Caco-2 (cell line): ENCODE results near the gene TCF15. TPM values are rescaled to one million over a fixed set of nuclear protein-coding genes. Genes with fewer than 3 reads are reported as not detected.

Experiments
- BruUV-seq: library from RNA; stranded (reverse); fragments of 400-500 nt; replicated peaks from 2 replicates; lab custom pipeline; 2021; lab: Mats Ljungman, UMichigan
- CTCF ChIA-PET: fragments of 300-600 bp; sonication (Branson Sonifier 250); formaldehyde crosslinking; loops from one replicate; lab custom pipeline; 2022; ENCODE audit warnings: antibody characterized with exemption; lab: Charles Lee
- POLR2A ChIA-PET: fragments of 300-600 bp; sonication (Branson Sonifier 250); formaldehyde crosslinking; loops from one replicate; lab custom pipeline; 2022; ENCODE audit warnings: antibody characterized with exemption; lab: Charles Lee
- DNase-seq, 2 experiments: peaks; one replicate each; pipeline versions ENCODE4 v3.0.0 to v3.0.0-alpha.2; 2020 to 2022
- H3K27me3 ChIP-seq: replicated peaks from 2 replicates; pipeline ENCODE4 v1.6.0; 2011; ENCODE audit warnings: low read length; ENCODE audit not compliant: control insufficient read depth, insufficient read depth
- H3K36me3 ChIP-seq: 2 replicates; pipeline ENCODE4 v1.5.1; 2011; ENCODE audit warnings: low read length; ENCODE audit not compliant: control insufficient read depth, insufficient read depth
- H3K4me1 ChIP-seq: fragments of 250-450 bp; sonication (Bioruptor Pico); 2 replicates; pipeline ENCODE4 v1.5.1; 2020; ENCODE audit warnings: mild to moderate bottlenecking
- H3K4me3 ChIP-seq: 2 replicates; pipeline ENCODE4 v1.5.1; 2011; ENCODE audit warnings: low read depth, mild to moderate bottlenecking, control low read depth, low read length
- H3K9me3 ChIP-seq: fragments of 250-450 bp; sonication (Bioruptor Pico); 2 replicates; pipeline ENCODE4 v1.5.1; 2020; ENCODE audit warnings: mild to moderate bottlenecking, moderate library complexity
- H3K27ac Mint-ChIP-seq: one replicate; pipeline ENCODE4 v1.8.0; 2022; ENCODE audit warnings: mixed read lengths; ENCODE audit not compliant: unreplicated experiment
- H3K27me3 Mint-ChIP-seq: one replicate; pipeline ENCODE4 v1.8.0; 2022; ENCODE audit warnings: mixed read lengths; ENCODE audit not compliant: insufficient read depth, unreplicated experiment
- H3K36me3 Mint-ChIP-seq: one replicate; pipeline ENCODE4 v1.8.0; 2022; ENCODE audit warnings: mild to moderate bottlenecking, mixed read lengths; ENCODE audit not compliant: insufficient read depth, unreplicated experiment
- H3K4me1 Mint-ChIP-seq: one replicate; pipeline ENCODE4 v1.8.0; 2022; ENCODE audit warnings: low read depth, mixed read lengths; ENCODE audit not compliant: unreplicated experiment
- H3K4me3 Mint-ChIP-seq: one replicate; pipeline ENCODE4 v1.8.0; 2022; ENCODE audit warnings: mild to moderate bottlenecking, moderate library complexity, mixed read lengths; ENCODE audit not compliant: unreplicated experiment
- H3K9me3 Mint-ChIP-seq: one replicate; pipeline ENCODE4 v1.8.0; 2022; ENCODE audit warnings: mixed read lengths; ENCODE audit not compliant: unreplicated experiment
- intact Hi-C: fragments of 100-400 bp; cut with micrococcal nuclease; formaldehyde crosslinking; loops from one replicate; pipeline ENCODE4 v1.10.0; 2022; ENCODE audit not compliant: unreplicated experiment
- total RNA-seq: library from RNA; stranded (reverse); gene quantifications from 2 replicates; pipeline ENCODE4 v1.2.3, GENCODE V29; 2022
- TF ChIP-seq, protein P1 (sequence below), 2 experiments: fragments of 200-600 bp in 1 of 2; IDR thresholded peaks; 1 replicate in 1 of 2; 2 replicates in 1 of 2; pipeline versions ENCODE4 v1.5.1 to v1.8.0; 2011 to 2022; ENCODE audit warnings: antibody characterized with exemption in 1 of 2, control low read depth in 1 of 2, inconsistent platforms in 1 of 2, low read depth in 1 of 2, low read length in 1 of 2, mild to moderate bottlenecking in 1 of 2, moderate library complexity in 1 of 2; ENCODE audit not compliant: insufficient read depth in 1 of 2, severe bottlenecking in 1 of 2, unreplicated experiment in 1 of 2

The TCF15 gene
- total RNA-seq, 1 experiment from 2014 or later = not detected

DNA sequence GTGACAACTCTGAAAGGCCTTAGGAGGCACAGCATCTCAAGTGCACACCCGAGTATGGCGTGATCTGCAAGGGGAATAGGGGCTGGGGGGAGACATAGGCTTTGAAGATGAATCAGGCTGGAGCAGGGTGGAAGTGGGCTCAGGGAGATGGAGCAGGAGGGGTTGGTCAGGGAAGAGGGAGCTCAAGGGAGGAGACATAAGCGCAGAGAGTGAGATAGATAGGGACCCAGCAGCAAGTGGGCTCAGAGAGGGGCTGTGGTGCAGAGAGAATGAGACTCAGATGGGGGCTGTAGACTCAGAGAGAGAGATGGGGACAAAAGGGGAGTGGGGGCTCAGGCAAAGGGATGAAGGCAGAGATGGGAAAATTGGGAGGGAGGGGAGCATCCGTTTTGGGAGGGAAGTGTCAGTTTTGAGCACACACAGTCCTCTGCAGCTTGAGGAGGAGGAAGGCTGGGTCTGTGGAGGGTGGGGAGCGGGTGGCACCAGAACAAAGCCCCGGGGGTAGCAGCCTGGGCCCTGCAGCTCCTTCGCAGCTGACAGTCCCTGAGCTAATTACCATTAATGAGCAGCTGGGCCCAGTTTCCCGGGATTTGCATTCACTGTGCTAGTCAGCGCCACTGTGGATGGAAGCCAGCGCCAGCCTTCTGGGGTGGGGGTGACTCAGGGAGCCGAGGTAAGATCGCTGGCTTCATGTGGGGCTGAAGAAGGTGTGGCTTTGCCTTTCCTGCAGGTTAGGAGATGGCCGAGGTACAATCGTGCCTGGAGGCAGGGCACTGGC, 24.2 kb upstream of the TCF15 start:
- Histone ChIP-seq H3K4me1 (no peaks in the 10 kb centered on the region), H3K9me3 (no peaks in the 10 kb centered on the region), H3K36me3 (no peaks in the 10 kb centered on the region), H3K4me3 (no peak overlapping the region), H3K27me3 (no peaks in the 10 kb centered on the region)
- H3K27me3 Mint-ChIP-seq = no peaks in the 10 kb centered on the region
- intact Hi-C loops = no loop called here
- H3K27ac Mint-ChIP-seq = no peak overlapping the region
- CTCF ChIA-PET = no interaction called here
- H3K4me3 Mint-ChIP-seq = no peak overlapping the region
- no peaks in the 10 kb centered on the region for H3K36me3 Mint-ChIP-seq
- H3K4me1 Mint-ChIP-seq = peaks cover 7% of the 10 kb centered on the region
- TF ChIP-seq, protein P1, sequence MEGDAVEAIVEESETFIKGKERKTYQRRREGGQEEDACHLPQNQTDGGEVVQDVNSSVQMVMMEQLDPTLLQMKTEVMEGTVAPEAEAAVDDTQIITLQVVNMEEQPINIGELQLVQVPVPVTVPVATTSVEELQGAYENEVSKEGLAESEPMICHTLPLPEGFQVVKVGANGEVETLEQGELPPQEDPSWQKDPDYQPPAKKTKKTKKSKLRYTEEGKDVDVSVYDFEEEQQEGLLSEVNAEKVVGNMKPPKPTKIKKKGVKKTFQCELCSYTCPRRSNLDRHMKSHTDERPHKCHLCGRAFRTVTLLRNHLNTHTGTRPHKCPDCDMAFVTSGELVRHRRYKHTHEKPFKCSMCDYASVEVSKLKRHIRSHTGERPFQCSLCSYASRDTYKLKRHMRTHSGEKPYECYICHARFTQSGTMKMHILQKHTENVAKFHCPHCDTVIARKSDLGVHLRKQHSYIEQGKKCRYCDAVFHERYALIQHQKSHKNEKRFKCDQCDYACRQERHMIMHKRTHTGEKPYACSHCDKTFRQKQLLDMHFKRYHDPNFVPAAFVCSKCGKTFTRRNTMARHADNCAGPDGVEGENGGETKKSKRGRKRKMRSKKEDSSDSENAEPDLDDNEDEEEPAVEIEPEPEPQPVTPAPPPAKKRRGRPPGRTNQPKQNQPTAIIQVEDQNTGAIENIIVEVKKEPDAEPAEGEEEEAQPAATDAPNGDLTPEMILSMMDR (IDR thresholded peaks at IDR 0.05; ENCODE audit: insufficient read depth in 1 of 2, low read depth in 1 of 2, low read length in 1 of 2, severe bottlenecking in 1 of 2, unreplicated experiment in 1 of 2) = no peak
- BruUV-seq = no TSS peak
- no peaks in the 10 kb centered on the region for H3K9me3 Mint-ChIP-seq
- no peak for DNase-seq
- POLR2A ChIA-PET = no interaction called here

- intact Hi-C loops = no loop called here
- Mint-ChIP-seq H3K4me1 (no peaks in the 10 kb centered on the region), H3K36me3 (no peaks in the 10 kb centered on the region), H3K9me3 (no peaks in the 10 kb centered on the region), H3K27ac (no peak overlapping the region), H3K4me3 (no peak overlapping the region), H3K27me3 (peaks cover 4% of the 10 kb centered on the region)
- no peaks in the 10 kb centered on the region for H3K4me1 ChIP-seq
- no peaks in the 10 kb centered on the region; the same call in 1 of the 2 replicates for H3K9me3 ChIP-seq
- no peaks in the 10 kb centered on the region for H3K36me3 ChIP-seq
- no peaks in the 10 kb centered on the region; the same call in 1 of the 2 replicates for H3K27me3 ChIP-seq
- no TSS peak for BruUV-seq
- TF ChIP-seq, protein P1 (IDR thresholded peaks at IDR 0.05; ENCODE audit: insufficient read depth in 1 of 2, low read depth in 1 of 2, low read length in 1 of 2, severe bottlenecking in 1 of 2, unreplicated experiment in 1 of 2) = no peak
- ChIA-PET POLR2A (no interaction called here), CTCF (interaction anchor here (1.2 kb wide), 1 partner anchor 14 kb away, joined by 6 read pairs; no protein-coding TSS in a partner anchor)
- H3K4me3 ChIP-seq = no peak overlapping the region
- no peak for DNase-seq
Observed at GRCh38 chr20:631101-631500, 21.0 kb upstream of the TCF15 start.

DNA sequence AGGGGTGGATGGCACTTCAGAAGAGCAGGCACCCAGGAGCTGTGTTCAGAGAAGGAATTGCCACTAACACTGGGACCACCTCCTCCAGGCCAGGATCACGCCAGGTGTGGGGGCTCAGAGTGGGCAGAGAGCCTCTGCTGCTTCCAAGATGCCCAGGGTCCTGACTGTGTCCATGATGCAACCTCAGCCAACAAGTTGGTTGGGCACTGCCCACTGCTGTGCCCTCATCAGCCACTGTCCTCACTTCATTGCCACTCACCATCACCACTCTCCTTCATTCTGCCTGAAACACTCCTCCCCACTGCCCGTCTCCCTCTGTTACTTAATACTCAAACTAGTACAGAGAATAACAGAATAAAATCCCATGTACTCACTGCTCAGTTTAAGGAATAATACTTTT, 16.5 kb upstream of the TCF15 start:
- Histone ChIP-seq H3K4me1 (no peaks in the 10 kb centered on the region), H3K36me3 (no peaks in the 10 kb centered on the region), H3K27me3 (no peaks in the 10 kb centered on the region; the same call in 1 of the 2 replicates), H3K4me3 (no peak overlapping the region), H3K9me3 (no peaks in the 10 kb centered on the region; the same call in 1 of the 2 replicates)
- ChIA-PET CTCF (no interaction called here), POLR2A (no interaction called here)
- DNase-seq = no peak
- H3K27ac Mint-ChIP-seq = no peak overlapping the region
- H3K4me1 Mint-ChIP-seq = no peaks in the 10 kb centered on the region
- no TSS peak for BruUV-seq
- peaks cover 7% of the 10 kb centered on the region for H3K9me3 Mint-ChIP-seq
- no peak overlapping the region for H3K4me3 Mint-ChIP-seq
- H3K27me3 Mint-ChIP-seq = peaks cover 7% of the 10 kb centered on the region
- intact Hi-C loops = no loop called here
- H3K36me3 Mint-ChIP-seq = no peaks in the 10 kb centered on the region
- TF ChIP-seq, protein P1 (IDR thresholded peaks at IDR 0.05; ENCODE audit: insufficient read depth in 1 of 2, low read depth in 1 of 2, low read length in 1 of 2, severe bottlenecking in 1 of 2, unreplicated experiment in 1 of 2) = no peak
